Erythroblast (primary cell): ENCODE results near the gene SOCS3.

Experiments
- GATA1 ChIP-seq: IDR thresholded peaks from 2 replicates; pipeline ENCODE4 v1.6.1; 2011; ENCODE audit warnings: low read depth, mild to moderate bottlenecking, control low read depth, low read length, moderate library complexity
- POLR2A ChIP-seq: IDR thresholded peaks from 2 replicates; pipeline ENCODE4 v1.6.1; 2011; ENCODE audit warnings: mild to moderate bottlenecking, low read length

DNA sequence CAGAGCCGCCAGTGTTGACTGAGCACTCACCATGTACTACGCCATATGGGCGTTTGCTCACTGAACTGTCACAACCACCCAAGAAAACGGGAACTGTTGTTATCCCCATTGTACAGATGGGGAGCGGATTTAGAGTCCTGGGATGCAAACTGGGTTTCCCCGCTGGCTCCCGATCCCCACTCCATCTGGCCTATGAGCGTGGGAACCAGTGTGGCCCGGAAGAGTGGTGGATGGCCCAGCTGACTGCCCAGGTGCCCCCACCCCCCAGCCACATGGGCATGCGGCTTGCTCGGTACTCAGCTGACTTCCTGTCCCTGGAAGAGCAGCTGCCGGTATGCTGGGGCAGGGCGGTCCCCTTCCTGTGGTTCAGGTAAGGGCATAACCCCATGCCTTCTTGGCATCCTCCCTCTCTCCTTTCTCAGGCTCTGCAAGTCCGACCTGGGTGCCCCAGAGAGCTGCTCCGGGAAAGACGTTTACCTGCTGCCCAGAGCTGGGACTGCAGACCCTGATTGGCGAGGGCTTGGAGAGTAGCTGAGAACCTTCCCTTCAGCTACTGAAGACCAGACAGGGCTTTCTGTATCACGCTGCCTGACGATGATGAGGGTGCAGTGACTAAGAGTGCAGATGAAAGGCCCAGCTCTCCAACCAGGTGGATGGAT is 16.2 kb downstream of the SOCS3 start:
- TF ChIP-seq POLR2A (no peak), GATA1 (no peak)
